GM18508 (cell line): Measurements from ENCODE around the gene LENG9.
"Not testable (repeated sequence)": the region's sequence is repeated elsewhere in the genome, so short reads cannot be mapped to it uniquely, and the experiment has no call there.

Source experiments
- ATAC-seq: cut with Tn5 transposase; IDR thresholded peaks from one replicate; pipeline ENCODE4 v1.9.1; 2021; ENCODE audit warnings: moderate number of reproducible peaks; ENCODE audit not compliant: insufficient read depth, unreplicated experiment

LENG9 gene

DNA sequence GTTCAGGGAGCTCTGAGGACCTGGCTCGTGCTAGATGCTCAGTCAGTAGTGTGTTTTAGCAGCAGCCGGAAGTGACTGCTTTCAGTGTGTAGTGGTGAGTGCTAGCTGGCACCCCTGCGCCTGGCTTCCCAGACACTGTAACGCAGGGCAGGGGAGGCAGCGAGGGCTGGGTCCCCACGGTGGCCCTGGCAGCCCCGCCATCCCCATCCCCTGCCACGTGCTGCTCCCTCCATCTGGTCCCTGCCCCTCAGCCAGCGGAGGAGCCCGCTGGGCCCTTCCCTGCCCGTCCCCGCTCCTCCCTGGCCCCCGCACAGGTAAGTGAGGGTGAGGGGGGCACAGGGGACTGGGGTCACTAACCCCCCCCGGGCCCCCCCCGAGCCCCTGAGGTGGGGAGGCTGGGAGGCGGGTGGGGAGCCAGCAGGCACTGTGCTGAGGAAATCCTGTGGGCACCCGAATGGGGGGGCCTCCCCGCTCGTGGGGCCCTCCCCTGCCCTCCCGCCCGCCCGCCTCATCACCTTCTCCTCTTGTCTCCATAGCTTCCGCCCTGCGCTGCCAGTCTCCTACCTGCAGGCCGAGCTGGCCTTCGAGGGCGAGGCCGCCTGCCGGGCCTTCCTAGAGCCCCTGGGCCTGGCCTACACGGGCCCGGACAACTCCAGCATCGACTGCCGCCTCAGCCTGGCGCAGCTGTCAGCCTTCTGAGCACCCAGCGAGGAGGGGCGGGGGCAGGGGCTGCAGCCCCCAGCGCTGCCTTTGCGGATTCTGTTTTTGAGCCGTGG is 3.2 kb downstream of the LENG9 start:
- ATAC-seq = no peak

DNA sequence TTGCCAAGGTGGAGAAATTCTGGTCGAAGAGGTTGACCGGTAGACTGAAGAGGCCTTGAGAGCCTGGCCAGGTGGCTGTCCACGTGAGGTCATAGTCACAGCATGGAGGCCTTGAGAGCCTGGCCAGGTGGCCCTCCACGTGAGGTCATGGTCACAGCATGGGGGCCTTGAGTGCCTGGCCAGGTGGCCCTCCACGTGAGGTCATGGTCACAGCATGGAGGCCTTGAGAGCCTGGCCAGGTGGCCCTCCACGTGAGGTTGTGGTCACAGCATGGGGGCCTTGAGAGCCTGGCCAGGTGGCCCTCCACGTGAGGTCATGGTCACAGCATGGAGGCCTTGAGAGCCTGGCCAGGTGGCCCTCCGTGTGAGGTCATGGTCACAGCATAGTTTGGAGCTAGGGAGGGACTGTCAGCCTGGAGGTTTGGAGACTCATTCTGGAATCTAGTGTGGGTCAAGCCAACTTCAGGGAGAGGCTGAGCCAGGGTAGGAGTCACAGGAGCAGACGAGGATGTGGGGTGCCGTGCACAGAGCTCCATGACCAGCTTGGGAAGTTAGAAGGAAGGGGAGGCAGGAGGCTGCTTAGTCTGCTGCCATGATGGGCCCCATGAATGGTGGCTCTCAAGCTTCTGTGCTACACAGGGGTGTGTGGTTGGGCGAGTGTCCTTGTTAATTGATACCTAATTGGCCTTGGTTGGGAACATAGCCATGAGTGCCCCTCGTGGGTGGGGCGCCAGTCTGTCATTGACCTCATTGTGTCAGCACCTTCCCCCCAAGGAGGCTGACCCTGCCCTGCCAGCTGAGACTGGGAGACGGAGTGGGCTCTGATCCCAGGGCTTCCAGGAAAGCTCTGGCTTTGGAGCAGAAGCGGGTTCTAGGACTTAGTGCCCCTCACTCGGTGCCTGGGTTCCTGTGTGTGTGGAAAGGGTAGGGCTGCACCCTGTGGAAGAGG is 4.0 kb downstream of the LENG9 start:
- no peak for ATAC-seq

DNA sequence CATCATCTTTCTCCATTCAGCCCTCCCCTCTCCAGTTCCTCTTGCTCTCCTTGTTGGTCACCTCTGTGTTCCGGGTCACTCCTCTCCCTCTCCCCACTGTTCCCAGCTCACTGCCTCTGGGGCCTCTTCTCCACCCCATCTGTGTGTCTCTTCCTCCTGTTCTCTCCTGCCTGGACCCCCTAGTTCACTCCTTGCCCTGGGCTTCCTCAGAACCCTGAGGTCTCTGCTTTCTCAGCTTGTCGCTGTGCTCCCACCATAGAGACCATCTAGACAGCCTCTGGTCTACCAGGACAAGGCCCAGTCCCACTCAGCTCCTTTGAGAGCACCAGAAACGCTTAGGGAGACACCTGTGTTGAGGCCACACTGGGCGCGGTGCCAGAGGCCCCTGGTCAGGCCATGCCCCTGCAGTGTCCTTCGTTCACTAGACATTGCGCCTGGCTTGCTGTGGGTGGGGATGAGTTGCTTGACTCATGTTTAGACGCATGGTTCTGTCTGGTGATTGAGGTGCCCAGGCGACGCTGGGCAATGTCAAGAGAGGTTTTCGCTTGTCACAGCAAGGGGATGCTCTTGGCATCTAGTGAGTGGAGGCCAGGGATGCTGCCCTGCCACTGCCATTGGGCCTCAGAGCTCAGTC is 4.8 kb downstream of the LENG9 start:
- ATAC-seq = no peak

DNA sequence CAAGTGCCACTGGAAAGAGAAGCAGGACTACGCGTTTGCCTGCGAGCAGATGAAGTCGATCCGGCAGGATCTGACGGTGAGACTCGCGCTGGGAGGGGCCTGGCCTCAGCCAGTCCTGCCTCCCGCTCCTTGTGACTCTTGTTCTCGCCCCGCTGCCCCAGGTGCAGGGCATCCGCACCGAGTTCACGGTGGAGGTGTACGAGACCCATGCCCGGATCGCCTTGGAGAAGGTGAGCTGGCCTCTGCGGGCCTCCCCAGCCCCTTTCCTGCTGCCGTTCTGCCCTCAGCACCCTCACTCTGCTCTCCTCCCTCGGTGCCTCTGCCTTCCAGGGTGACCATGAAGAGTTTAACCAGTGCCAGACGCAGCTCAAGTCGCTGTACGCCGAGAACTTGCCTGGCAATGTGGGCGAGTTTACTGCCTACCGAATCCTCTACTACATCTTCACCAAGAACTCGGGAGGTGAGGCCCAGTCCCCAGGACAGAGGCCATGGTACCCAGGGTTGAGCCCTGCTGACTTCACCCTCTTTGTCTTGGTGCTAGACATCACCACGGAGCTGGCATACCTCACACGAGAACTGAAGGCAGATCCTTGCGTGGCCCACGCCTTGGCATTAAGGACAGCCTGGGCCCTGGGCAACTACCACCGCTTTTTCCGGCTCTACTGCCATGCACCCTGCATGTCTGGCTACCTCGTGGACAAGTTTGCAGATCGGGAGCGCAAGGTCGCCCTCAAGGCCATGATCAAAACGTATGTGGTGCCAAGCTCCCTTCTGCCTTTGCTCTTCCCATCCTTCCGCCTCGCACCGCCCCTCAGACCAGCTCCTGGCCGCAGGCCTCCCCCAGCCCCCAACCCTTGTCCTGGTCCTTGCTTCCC is 5.6 kb downstream of the LENG9 start:
- ATAC-seq = no peak

DNA sequence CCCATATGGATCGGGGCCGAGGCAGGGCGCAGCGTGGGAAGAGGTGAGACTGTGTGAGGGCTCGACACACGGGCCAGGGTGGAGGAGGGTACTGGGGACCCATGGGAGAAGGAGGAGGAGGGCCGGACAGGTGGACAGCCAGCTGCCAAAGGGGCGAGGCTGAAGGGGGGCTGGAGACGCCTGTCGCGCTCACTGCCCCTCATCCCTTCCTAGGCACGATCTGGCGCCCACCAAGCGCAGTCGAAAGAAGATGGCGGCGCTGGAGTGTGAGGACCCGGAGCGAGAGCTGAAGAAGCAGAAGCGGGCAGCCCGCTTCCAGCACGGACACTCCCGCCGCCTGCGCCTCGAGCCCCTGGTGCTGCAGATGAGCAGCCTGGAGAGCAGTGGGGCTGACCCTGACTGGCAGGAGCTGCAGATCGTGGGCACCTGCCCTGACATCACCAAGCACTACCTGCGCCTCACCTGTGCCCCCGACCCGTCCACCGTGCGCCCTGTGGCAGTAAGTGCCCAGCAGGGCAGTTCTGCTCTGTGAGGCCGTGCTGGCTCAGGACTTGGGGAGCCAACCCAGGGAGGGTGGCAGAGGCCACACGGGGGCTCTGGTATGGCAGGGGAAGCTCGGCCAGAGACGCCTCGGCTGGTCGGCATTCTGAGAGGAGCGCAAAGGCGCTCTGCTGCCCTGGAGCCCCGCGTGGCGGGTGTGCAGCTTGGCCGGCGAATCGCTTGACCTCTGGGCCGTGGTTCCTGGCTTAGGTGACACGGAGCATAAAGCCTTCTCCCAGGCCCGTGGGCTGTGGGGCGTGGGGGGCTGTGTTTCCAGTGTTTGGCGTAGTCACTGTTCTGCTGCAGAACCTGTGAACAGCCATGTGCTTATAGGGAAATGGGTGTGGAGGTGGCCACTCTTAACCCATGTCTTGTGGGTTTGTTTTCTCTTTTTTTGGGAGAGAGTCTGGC is 6.9 kb downstream of the LENG9 start:
- ATAC-seq = no peak

DNA sequence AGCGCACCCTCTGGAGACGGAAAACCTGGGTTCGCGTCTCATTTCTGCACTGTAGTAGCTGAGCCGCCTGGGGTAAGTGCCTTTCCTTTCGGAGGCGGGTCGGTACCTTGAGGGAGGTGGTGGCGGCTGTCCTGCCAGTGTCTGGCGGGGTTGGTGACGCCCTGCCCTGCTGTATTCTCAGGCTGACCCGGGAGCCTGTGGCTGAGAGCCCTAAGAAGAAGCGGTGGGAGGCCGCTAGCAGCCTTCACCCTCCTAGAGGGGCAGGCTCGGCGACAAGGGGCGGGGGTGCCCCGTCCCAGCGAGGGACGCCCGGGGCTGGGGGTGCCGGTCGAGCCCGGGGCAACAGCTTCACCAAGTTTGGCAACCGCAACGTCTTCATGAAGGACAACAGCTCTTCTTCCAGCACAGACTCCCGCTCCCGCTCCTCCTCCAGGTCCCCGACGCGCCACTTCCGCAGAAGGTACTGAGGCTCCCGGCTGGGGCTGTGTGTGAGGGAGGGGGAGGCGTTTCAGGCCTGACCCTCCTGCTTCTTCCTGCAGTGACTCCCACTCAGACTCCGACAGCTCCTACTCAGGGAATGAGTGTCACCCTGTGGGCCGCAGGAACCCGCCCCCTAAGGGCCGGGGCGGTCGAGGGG is 7.7 kb downstream of the LENG9 start:
- no peak for ATAC-seq

DNA sequence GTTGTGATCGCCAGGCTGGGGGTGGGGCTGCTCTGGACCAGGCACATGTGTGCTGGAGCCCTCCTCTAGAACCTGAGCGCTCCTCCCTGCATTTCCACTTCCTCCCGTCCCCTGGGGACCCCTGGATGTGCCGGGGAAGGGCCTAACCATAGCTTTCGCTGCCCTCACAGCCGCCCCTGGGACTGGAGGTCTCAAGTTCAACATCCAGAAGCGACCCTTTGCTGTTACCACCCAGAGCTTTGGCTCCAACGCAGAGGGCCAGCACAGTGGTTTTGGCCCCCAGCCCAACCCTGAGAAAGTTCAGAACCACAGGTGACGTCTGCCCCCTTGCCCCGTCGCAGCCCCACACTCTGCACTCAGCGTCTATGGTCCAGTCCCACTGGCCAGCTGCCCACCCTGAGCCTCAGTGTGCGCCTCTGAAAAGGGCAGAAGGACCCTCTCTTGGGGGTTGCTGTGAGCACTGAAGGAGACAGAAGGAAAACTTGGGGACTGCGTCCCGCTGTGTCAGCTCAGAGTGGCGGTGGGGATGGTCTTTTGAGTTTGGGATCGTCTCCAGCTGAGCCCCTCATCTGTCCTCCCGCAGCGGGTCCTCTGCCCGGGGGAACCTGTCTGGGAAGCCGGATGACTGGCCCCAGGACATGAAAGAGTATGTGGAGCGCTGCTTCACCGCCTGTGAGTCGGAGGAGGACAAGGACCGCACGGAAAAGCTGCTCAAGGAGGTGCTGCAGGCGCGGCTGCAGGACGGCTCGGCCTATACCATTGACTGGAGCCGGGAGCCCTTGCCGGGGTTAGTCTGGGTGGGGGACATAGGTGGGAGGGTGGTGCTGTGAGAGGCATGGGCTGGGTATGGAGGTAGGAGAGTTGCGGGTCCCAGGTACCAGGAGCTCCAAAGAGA is 8.6 kb downstream of the LENG9 start:
- ATAC-seq = no peak

DNA sequence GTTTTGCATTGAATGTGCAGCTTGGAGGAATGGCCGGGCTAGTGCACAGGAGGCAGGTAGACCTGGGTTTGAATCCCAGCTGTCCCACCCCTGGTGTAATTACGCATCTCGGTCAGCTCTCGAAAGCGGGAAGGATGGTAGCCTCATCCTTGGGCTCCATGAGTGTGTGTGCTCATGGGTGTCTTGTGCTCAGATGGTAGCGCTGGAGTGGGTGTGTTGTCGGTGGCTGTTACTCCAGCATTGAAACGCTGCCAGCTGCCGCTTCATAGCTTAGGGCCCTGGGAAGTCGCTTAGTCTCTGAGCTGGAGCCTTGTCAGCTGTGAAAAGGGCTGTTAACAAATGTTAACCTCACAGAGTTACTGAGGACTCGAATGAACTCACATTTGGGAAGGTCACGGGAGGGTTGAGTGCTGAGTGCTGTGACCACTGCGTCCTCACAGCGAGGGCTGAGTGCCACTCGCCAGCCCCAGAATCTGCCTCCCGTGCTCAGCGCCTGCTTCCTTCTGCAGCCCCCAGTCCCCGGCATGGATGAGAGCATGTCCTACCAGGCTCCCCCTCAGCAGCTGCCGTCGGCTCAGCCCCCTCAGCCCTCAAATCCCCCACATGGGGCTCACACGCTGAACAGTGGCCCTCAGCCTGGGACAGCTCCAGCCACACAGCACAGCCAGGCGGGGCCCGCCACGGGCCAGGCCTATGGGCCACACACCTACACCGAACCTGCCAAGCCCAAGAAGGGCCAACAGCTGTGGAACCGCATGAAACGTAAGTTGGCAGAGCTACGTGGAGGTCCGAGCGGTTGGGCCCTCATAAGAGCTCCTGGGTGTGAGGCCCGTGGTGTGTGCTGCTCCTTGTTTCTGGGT is 9.4 kb downstream of the LENG9 start:
- no peak for ATAC-seq

DNA sequence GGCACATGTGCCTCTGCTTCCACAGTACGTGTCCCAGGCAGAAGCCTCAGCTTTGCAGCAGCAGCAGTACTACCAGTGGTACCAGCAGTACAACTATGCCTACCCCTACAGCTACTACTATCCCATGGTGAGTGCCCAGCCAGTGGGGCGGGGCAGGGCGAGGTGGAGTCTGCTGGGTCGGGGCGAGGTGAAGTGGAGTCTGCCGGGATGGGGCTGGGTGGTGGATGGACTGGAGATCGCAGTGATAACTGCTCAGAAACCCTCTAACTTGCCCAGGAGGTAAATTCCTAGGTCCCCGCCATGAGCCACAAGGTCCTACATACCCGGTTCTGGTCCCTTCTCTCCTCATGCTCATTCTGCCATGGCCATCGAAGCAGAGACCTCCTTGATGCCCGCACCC is 11.0 kb downstream of the LENG9 start:
- ATAC-seq = no peak

DNA sequence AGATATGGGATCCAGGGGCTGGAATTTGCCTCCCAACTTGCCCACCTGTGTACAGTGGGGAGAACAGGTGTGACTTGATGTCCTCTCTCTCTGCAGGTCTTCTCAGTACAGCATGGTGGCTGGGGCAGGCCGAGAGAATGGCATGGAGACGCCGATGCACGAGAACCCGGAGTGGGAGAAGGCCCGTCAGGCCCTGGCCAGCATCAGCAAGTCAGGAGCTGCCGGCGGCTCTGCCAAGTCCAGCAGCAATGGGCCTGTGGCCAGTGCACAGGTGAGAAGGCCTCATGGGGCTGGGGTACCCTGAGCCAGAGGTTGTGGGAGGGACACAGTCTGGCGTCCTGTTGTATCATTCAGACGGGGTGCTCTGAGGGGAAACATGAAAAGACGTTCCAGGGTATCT is 11.6 kb downstream of the LENG9 start:
- ATAC-seq = no peak

DNA sequence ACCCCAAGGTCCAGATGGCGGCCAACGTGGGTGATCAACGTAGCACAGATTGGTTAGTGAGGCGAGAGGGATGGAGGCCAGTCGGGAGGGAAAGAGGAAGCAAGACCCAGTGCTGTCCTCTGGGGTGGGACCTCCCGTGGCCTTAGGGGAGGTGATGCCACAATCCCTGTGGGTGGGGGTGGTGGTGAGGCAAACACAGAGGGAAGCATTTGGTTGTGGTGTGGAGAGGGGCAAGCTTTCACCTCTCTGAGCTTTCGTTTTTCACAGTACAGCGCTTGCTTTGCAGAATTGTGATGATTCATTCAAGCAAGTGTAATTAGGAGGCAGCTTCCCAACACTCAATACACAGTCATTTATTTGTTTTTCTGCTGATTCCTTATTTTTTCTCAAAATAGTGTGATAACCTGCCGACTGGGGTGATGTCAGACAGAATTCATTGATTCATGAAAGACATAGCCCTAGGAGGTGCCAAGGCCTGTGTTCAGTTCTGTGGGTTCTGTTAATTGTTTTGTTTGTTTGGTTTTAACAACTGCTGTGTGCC is 12.2 kb downstream of the LENG9 start:
- no peak for ATAC-seq

DNA sequence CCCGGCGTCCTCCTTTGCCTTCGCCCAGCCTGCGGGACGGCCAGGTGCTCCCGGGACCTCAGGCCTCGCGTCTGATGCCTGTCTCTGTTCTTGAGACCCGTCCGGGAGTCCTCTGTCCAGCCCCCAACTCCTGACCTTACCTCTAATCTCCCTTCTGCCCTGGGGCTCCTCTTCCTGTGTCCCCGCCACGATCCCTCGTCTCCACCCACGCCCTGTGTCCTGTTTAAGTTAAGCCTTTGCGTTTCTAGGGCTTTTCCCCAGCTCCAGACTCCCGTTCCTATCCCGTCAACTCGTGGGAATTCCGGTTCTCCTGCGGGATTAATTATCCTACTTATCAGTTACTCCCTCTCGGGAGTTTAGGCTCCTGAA is 13.9 kb downstream of the LENG9 start:
- ATAC-seq = no peak

DNA sequence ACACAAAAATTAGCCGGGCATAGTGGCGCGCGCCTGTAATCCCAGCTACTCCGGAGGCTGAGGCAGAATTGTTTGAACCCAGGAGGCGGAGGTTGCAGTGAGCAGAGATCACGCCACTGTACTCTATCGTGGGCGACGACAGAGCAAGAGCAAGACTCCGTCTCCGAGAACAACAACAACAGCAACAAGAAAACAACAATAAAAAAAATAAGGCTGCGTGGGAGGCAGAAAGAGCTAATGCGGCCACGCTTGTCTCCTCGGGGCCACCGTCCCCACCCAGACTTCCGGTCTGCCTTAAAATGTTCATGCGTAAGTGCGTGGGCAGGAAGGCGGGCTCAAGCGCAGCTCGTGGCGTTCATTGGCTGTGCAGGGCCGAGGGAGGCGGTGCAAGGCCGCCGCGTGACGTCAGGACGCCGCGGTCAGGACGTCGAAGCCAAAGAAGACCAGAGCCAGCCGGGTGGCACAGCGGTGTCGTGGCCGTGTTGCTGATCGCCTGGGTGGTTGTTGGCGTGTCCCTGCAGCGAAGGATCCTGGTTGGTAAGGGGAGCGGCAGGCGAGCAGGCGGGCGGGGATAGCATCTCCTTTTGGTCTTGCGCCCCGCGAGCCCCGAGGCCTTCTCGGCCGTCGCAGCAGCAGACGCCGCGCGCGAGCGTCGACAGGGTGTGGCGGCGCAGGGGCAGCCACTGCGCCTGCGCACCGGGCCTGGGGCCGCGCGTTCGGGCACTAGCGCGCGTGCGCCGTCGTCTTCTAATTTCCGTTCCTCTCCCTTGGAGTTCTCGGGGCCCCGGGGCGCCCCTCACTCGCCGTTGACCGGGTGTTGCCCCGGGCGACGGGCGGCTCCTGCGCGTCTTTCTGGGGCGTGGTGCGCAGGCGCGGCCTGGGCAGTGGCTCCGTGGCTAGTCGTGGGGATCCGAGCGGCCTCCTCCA is 14.5 kb downstream of the LENG9 start, which contains the start of gene LENG8:
TSS of gene LENG8 (plus strand) at position 426 of the 927 bp plus-strand sequence. CDS start 2,146 bp downstream, outside the sequence.
- ATAC-seq = peak; percentile 79

DNA sequence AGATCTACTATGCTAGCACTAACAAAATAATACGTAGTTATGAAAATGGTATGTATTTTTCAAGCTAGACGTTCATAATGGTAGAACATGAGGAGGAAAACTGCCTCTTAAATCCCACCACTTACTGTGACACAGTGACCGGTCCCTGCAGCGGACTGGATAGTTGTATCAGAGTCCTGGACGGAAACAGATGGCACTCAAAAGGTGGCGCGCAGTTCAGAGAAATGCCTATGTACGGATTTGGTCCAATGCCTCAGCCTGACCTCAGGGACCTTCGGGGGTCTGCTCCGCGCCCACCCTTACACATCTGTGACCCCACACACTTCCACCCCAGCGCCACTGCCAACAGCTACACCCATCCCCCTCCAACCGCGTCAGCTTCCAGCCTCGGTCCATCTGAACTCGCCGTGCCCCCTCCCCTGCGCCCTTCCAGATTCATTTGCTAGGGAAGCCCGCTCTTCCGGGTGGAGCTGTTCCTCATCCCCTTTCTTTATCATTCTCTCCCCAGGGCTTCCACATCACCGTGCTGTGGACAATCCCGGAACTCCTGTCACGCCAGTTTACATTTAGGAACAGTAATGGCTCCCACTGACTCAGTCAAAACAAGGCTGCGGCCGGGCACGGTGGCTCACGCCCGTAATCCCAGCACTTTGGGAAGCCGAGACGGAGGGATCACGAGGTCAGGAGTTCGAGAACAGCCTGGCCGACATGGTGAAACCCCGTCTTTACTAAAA is 15.4 kb downstream of the LENG9 start:
- ATAC-seq = no peak

DNA sequence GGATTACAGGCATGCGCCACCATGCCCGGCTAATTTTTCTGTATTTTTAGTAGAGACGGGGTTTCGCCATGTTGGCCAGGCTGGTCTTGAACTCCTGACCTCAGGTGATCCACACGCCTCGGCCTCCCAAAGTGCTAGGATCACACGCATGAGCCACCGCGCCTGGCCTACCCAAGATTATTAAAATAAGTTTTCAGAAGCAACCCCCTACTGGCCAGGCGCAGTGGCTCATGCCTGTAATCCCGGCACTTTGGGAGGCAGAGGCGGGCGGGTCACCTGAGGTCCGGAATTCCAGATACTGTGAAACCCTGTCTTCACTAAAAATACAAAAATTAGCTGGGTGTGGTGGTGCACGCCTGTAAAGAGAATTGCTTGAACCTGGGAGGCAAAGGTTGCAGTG is 17.2 kb downstream of the LENG9 start:
- not testable (repeated sequence) for ATAC-seq
